Measurements from ENCODE around the gene C22orf39. TPM values are rescaled to one million over a fixed set of nuclear protein-coding genes. Genes with fewer than 3 reads are reported as not detected.

The C22orf39 gene
- total RNA-seq, 1 donor from 2014 or later: 25.3 TPM

- H3K4me3 ChIP-seq (ENCODE audit: low read depth, low read length): no peak overlapping the region
- no peaks in the 10 kb centered on the region for H3K27me3 ChIP-seq (ENCODE audit: control insufficient read depth, insufficient read depth, low read length)
- DNase-seq (ENCODE audit: low read depth): no peak
- peaks cover 7% of the 10 kb centered on the region for H3K36me3 ChIP-seq (ENCODE audit: control insufficient read depth, insufficient read depth, low read length)
- FAIRE-seq: no peak
- no peak for TF ChIP-seq CTCF (IDR thresholded peaks at IDR 0.05; ENCODE audit: insufficient read depth, low read length, severe bottlenecking)
Observed at GRCh38 chr22:19434829-19435580, 12.5 kb downstream of the C22orf39 start.

- TF ChIP-seq CTCF (IDR thresholded peaks at IDR 0.05; ENCODE audit: insufficient read depth, low read length, severe bottlenecking): no peak
- Histone ChIP-seq H3K4me3 (ENCODE audit: low read depth, low read length) (no peak overlapping the region), H3K36me3 (ENCODE audit: control insufficient read depth, insufficient read depth, low read length) (peaks cover 7% of the 10 kb centered on the region), H3K27me3 (ENCODE audit: control insufficient read depth, insufficient read depth, low read length) (no peaks in the 10 kb centered on the region)
- FAIRE-seq (no peak), DNase-seq (ENCODE audit: low read depth) (no peak)
Observed at GRCh38 chr22:19434401-19434800, 13.1 kb downstream of the C22orf39 start.

- peaks cover 7% of the 10 kb centered on the region for H3K36me3 ChIP-seq (ENCODE audit: control insufficient read depth, insufficient read depth, low read length)
- FAIRE-seq (no peak), DNase-seq (ENCODE audit: low read depth) (peak; percentile 76)
- TF ChIP-seq CTCF (IDR thresholded peaks at IDR 0.05; ENCODE audit: insufficient read depth, low read length, severe bottlenecking): peak; percentile 3
- no peaks in the 10 kb centered on the region for H3K27me3 ChIP-seq (ENCODE audit: control insufficient read depth, insufficient read depth, low read length)
- H3K4me3 ChIP-seq (ENCODE audit: low read depth, low read length): peak within 1 kb of the TSS; percentile 84
Observed at GRCh38 chr22:19432133-19432851, 15.2 kb downstream of the C22orf39 start, which contains the start of gene MRPL40. TSS of gene MRPL40 (plus strand) at chr22:19432545. CDS start at chr22:19432555, 10 bp downstream.

GRCh38 chr22:19431649-19432132 lies 15.8 kb downstream of the C22orf39 start, which contains the start of gene HIRA:
TSS of gene HIRA (minus strand) at chr22:19431733. CDS start at chr22:19431476, 257 bp downstream.
- H3K27me3 ChIP-seq (ENCODE audit: control insufficient read depth, insufficient read depth, low read length): no peaks in the 10 kb centered on the region
- no peak for TF ChIP-seq CTCF (IDR thresholded peaks at IDR 0.05; ENCODE audit: insufficient read depth, low read length, severe bottlenecking)
- H3K36me3 ChIP-seq (ENCODE audit: control insufficient read depth, insufficient read depth, low read length): peaks cover 7% of the 10 kb centered on the region
- peak; percentile 52 for DNase-seq (ENCODE audit: low read depth)
- peak within 1 kb of the TSS; percentile 84 for H3K4me3 ChIP-seq (ENCODE audit: low read depth, low read length)
- no peak for FAIRE-seq

- Histone ChIP-seq H3K27me3 (ENCODE audit: control insufficient read depth, insufficient read depth, low read length) (no peaks in the 10 kb centered on the region), H3K36me3 (ENCODE audit: control insufficient read depth, insufficient read depth, low read length) (peaks cover 7% of the 10 kb centered on the region), H3K4me3 (ENCODE audit: low read depth, low read length) (peak overlapping the region; percentile 84)
- peak; percentile 24 for TF ChIP-seq CTCF (IDR thresholded peaks at IDR 0.05; ENCODE audit: insufficient read depth, low read length, severe bottlenecking)
- DNase-seq (ENCODE audit: low read depth) (peak; percentile 18), FAIRE-seq (no peak)
Observed at GRCh38 chr22:19430890-19431541, 16.5 kb downstream of the C22orf39 start.
